K562 (cell line): ENCODE measurements around the gene MICU2. TPM values are rescaled to one million over a fixed set of nuclear protein-coding genes. Genes with fewer than 3 reads are reported as not detected.

Experiments used
- ATAC-seq: fragments of 200-7000 bp; cut with Tn5 transposase; 3 replicates; pipeline ENCODE4 v1.9.1; 2020; ENCODE audit warnings: moderate library complexity
- BruUV-seq: library from RNA; stranded (reverse); fragments of 400-500 nt; replicated peaks from 2 replicates; lab custom pipeline; 2021; lab: Mats Ljungman, UMichigan
- CTCF ChIA-PET: fragments of 300-600 bp; formaldehyde crosslinking; extraction: SDS; loops from one replicate; lab custom pipeline; 2021; ENCODE audit warnings: low intra/inter-chr PET ratio; lab: Yijun Ruan, JAX
- POLR2A ChIA-PET: fragments of 300-600, 350-650 bp; sonication (Branson Sonifier 250); formaldehyde crosslinking; extraction: SDS; loops from one replicate; lab custom pipeline; 2021; ENCODE audit warnings: antibody characterized with exemption, inconsistent platforms; lab: Yijun Ruan, JAX
- DNase-seq, 4 experiments: peaks; one replicate each; pipeline versions ENCODE4 v3.0.0 to v3.0.0-alpha.2; 2011 to 2018; ENCODE audit warnings: low spot score in 3 of 4, mixed read lengths in 3 of 4; ENCODE audit errors: extremely low read depth in 1 of 4
- FAIRE-seq: peaks from 2 replicates; lab custom pipeline; 2011; peaks lifted over from hg19 to GRCh38; lab: Jason Lieb, UNC
- H2AFZ ChIP-seq: 2 replicates; pipeline ENCODE4 v1.6.0; 2011; ENCODE audit warnings: low read depth, low read length, control low read depth, inconsistent platforms
- H3K27ac ChIP-seq: fragments of 200-600 bp; 3 replicates; pipeline ENCODE4 v1.8.0; 2011; ENCODE audit warnings: low read depth, mild to moderate bottlenecking, control low read depth, inconsistent platforms, low read length, moderate library complexity, mixed read lengths; ENCODE audit errors: extremely low read depth
- H3K27me3 ChIP-seq, 2 experiments: fragments of 300-600 bp in 1 of 2; 2 replicates in 1 of 2; 3 replicates in 1 of 2; pipeline versions ENCODE4 v1.6.0 to v1.8.0; 2011; ENCODE audit warnings: inconsistent platforms in 2 of 2, low read length in 2 of 2, mild to moderate bottlenecking in 1 of 2, mixed read lengths in 1 of 2, moderate library complexity in 1 of 2; ENCODE audit not compliant: control insufficient read depth in 2 of 2, insufficient read depth in 2 of 2
- H3K36me3 ChIP-seq: fragments of 300-600 bp; 3 replicates; pipeline ENCODE4 v1.8.0; 2011; ENCODE audit warnings: mild to moderate bottlenecking, low read length, inconsistent platforms; ENCODE audit not compliant: control insufficient read depth, insufficient read depth
- H3K4me1 ChIP-seq, 2 experiments: fragments of 200-600 bp in 1 of 2; replicated peaks in 1 of 2; 2 replicates in 1 of 2; 3 replicates in 1 of 2; pipeline versions ENCODE4 v1.5.1 to v1.8.0; 2011; ENCODE audit warnings: inconsistent platforms in 2 of 2, low read length in 2 of 2, mild to moderate bottlenecking in 1 of 2, mixed read lengths in 1 of 2, moderate library complexity in 1 of 2; ENCODE audit not compliant: control insufficient read depth in 2 of 2, insufficient read depth in 2 of 2
- H3K4me2 ChIP-seq: 2 replicates; pipeline ENCODE4 v1.6.1; 2011; ENCODE audit warnings: low read length, control low read depth, inconsistent platforms, mixed read lengths; ENCODE audit not compliant: insufficient read depth
- H3K4me3 ChIP-seq: fragments of 200-600 bp; sonication (generic), shearing (Covaris generic); 2 replicates; pipeline ENCODE4 v1.5.1; 2016; ENCODE audit warnings: control low read depth, inconsistent platforms
- H3K79me2 ChIP-seq: fragments of 200-600 bp; 3 replicates; pipeline ENCODE4 v1.8.0; 2011; ENCODE audit warnings: low read length, inconsistent platforms; ENCODE audit not compliant: control insufficient read depth, insufficient read depth
- H3K9ac ChIP-seq, 2 experiments: 2 replicates each; pipeline versions ENCODE4 v1.6.0 to v1.6.1; 2011; ENCODE audit warnings: low read depth in 2 of 2, low read length in 2 of 2, control low read depth in 1 of 2, inconsistent platforms in 1 of 2, mild to moderate bottlenecking in 1 of 2, mixed read lengths in 1 of 2; ENCODE audit not compliant: insufficient read depth in 1 of 2
- H3K9me1 ChIP-seq: one replicate; pipeline ENCODE4 v1.6.0; 2011; ENCODE audit warnings: inconsistent platforms, mild to moderate bottlenecking, low read length, moderate library complexity; ENCODE audit not compliant: control insufficient read depth, insufficient read depth
- H3K9me3 ChIP-seq: replicated peaks from 2 replicates; pipeline ENCODE4 v1.5.1; 2011; ENCODE audit warnings: low read depth, low read length, inconsistent platforms; ENCODE audit not compliant: control insufficient read depth, insufficient read depth
- H4K20me1 ChIP-seq: replicated peaks from 2 replicates; pipeline ENCODE4 v1.6.1; 2011; ENCODE audit warnings: low read length, inconsistent platforms, mixed read lengths; ENCODE audit not compliant: control insufficient read depth, insufficient read depth
- CBX3 ChIP-seq, 2 experiments: IDR thresholded peaks; 1 replicate in 1 of 2; 2 replicates in 1 of 2; pipeline ENCODE4 v1.6.1; 2012; ENCODE audit warnings: inconsistent platforms in 2 of 2, low read length in 2 of 2, borderline replicate concordance in 1 of 2, control low read depth in 1 of 2
- CHD4 ChIP-seq: fragments of 200-600 bp; sonication (generic); IDR thresholded peaks from 3 replicates; pipeline ENCODE4 v1.6.1; 2012; ENCODE audit warnings: low read depth, mild to moderate bottlenecking, mixed read lengths, low read length, inconsistent platforms; ENCODE audit not compliant: insufficient read depth, insufficient replicate concordance, poor library complexity, severe bottlenecking
- ETV1 ChIP-seq: fragments of 450-650 bp; conservative IDR thresholded peaks from 2 replicates; pipeline ENCODE4 v1.6.1; 2016; ENCODE audit warnings: missing genetic modification characterization, control low read depth, low read depth, missing compliant biosample characterization
- HDAC3 ChIP-seq: fragments of 450-650 bp; IDR thresholded peaks from 2 replicates; pipeline ENCODE4 v1.6.1; 2018; ENCODE audit warnings: borderline replicate concordance, mild to moderate bottlenecking, moderate library complexity; ENCODE audit not compliant: partially characterized antibody
- NFYB ChIP-seq: IDR thresholded peaks from 2 replicates; pipeline ENCODE4 v1.6.1; 2011; ENCODE audit warnings: mild to moderate bottlenecking, moderate library complexity; ENCODE audit not compliant: insufficient read length; ENCODE audit errors: extremely low read depth
- RCOR1 ChIP-seq, 2 experiments: IDR thresholded peaks; 2 replicates each; pipeline ENCODE4 v1.6.1; 2012; ENCODE audit warnings: low read depth in 2 of 2, low read length in 2 of 2, borderline replicate concordance in 1 of 2, improper control_type of control experiment in 1 of 2
- RUNX1 ChIP-seq: sonication (generic); IDR thresholded peaks from 2 replicates; pipeline ENCODE4 v1.6.1; 2016; ENCODE audit warnings: antibody characterized with exemption, low read depth
- SP1 ChIP-seq: sonication (generic); formaldehyde crosslinking; IDR thresholded peaks from 2 replicates; pipeline ENCODE4 v1.8.1; 2022; ENCODE audit warnings: mild to moderate bottlenecking, missing genetic modification reagents
- SREBF2 ChIP-seq: sonication (generic); formaldehyde crosslinking; IDR thresholded peaks from 2 replicates; pipeline ENCODE4 v1.4.0; 2020; ENCODE audit warnings: mild to moderate bottlenecking, missing genetic modification reagents
- TAF1 ChIP-seq: IDR thresholded peaks from 2 replicates; pipeline ENCODE4 v1.6.1; 2011; ENCODE audit warnings: mild to moderate bottlenecking, low read length, moderate library complexity; ENCODE audit not compliant: insufficient read depth, control insufficient read depth, severe bottlenecking; ENCODE audit errors: extremely low read depth
- TRIM24 ChIP-seq, 2 experiments: fragments of 450-650 bp; IDR thresholded peaks; 2 replicates each; pipeline ENCODE4 v1.6.1; 2016
- ZNF384 ChIP-seq: IDR thresholded peaks from 2 replicates; pipeline ENCODE4 v1.6.1; 2012; ENCODE audit warnings: low read depth, low read length, improper control_type of control experiment
- WGBS: fragments of 100-300 bp; shearing (Covaris generic); methylation state at CpG from one replicate; pipeline ENCODE4 v1.1.6; 2016; ENCODE audit warnings: low coverage, mixed read lengths; ENCODE audit not compliant: insufficient coverage; ENCODE audit errors: missing lambda C conversion rate; 5-methylcytosine and 5-hydroxymethylcytosine counted together
- in situ Hi-C: fragments of 300-500 bp; cut with MboI; formaldehyde crosslinking; loops from 4 replicates; pipeline ENCODE4 v1.15.0; 2018; ENCODE audit warnings: inconsistent platforms, mixed read lengths
- intact Hi-C: fragments of 100-400 bp; cut with micrococcal nuclease; formaldehyde crosslinking; loops from 2 replicates; pipeline ENCODE4 v1.14.2; 2022
- polyA plus RNA-seq, 8 experiments: library from polyadenylated mRNA; depleted of rRNA in 4 of 8; stranded (reverse) in 5 of 8; unstranded in 3 of 8; fragments of >200 nt; fragmentation: Nextera tagmentation in 2 of 8; fragmentation: Illumina TruSeq in 1 of 8; extraction: Ambion mirVana in 2 of 8; extraction: Trizol in 1 of 8; gene quantifications; 2 replicates each; pipeline versions ENCODE4 v1.2.1 to v1.2.3, GENCODE V29; 2011 to 2014; ENCODE audit warnings: inconsistent platforms in 1 of 8, missing spikeins in 1 of 8
- total RNA-seq, 7 experiments: library from RNA; depleted of rRNA in 6 of 7; stranded (reverse); fragments of >200 nt in 6 of 7; fragmentation: Illumina TruSeq in 2 of 7; extraction: Trizol in 2 of 7; gene quantifications; 2 replicates each; pipeline versions ENCODE4 v1.2.1 to v1.2.3, GENCODE V29; 2011 to 2021; ENCODE audit warnings: low replicate concordance in 1 of 7

The MICU2 gene
- total and polyA plus RNA-seq, 9 of the 15 experiments (the other 6 are each of a cell fraction or from before 2014, with no cell fraction given) = 9.1 to 41.8 (median 33.4) TPM

DNA sequence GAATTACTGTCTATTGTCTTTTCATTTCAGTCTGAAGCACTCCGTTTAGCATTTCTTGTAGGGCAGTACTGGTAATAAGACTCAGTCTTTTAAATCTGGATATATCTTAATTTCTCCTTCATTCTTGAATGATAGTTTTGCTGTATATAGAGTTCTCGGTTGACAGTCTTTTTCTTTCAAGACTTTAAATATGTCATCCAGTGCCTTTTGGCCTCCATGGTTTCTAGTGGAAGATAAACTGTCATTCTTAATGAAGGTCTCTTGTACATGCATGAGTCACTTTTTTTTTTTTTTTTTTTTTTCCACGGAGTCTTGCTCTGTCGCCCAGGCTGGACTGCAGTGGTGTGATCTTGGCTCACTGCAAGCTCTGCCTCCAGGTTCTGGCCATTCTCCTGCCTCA, 117.6 kb downstream of the MICU2 start:
- WGBS = 82% methylated on average over 2 of the region's 4 CpGs
- in situ Hi-C loops = loop anchor here (10.0 to 25.0 kb wide), 2 partner anchors 542 to 1301 kb away; no protein-coding TSS in a partner anchor
- POLR2A ChIA-PET = no interaction called here

GRCh38 chr13:21483748-21484147, 120.2 kb downstream of the MICU2 start:
- FAIRE-seq = no peak
- ChIA-PET CTCF (no interaction called here), POLR2A (no interaction called here)
- Histone ChIP-seq H3K9me3 (no peaks in the 10 kb centered on the region), H3K27ac (no peak overlapping the region), H3K9me1 (no peaks in the 10 kb centered on the region), H4K20me1 (no peaks in the 10 kb centered on the region), H3K4me3 (no peak overlapping the region), H3K9ac (no peak overlapping the region), H3K79me2 (no peaks in the 10 kb centered on the region), H3K27me3 (no peaks in the 10 kb centered on the region), H3K4me1 (no peaks in the 10 kb centered on the region), H3K4me2 (no peak overlapping the region), H3K36me3 (no peaks in the 10 kb centered on the region), H2AFZ (no peak overlapping the region)
- no TSS peak for BruUV-seq
- DNase-seq = no peak
- 46% methylated on average over 8 of the region's 24 CpGs for WGBS
- ATAC-seq = no peak
- in situ Hi-C loops = loop anchor here (10.0 to 25.0 kb wide), 2 partner anchors 539 to 1304 kb away; no protein-coding TSS in a partner anchor
- intact Hi-C loops = no loop called here
- no peak for TF ChIP-seq NFYB
- no peak for TF ChIP-seq SP1 (CRISPR knock-in tag)
- no peak for TF ChIP-seq CHD4

More for the DNA sequence above, 117.6 kb downstream of the MICU2 start:
- H3K27me3 ChIP-seq = no peaks in the 10 kb centered on the region
- no TSS peak for BruUV-seq
- H3K4me1 ChIP-seq = no peaks in the 10 kb centered on the region
- DNase-seq (no peak), ATAC-seq (no peak)
- H4K20me1 ChIP-seq = no peaks in the 10 kb centered on the region
- intact Hi-C loops = no loop called here
- H3K4me2 ChIP-seq = no peak overlapping the region
- no peaks in the 10 kb centered on the region for H3K9me3 ChIP-seq
- H3K9me1 ChIP-seq = no peaks in the 10 kb centered on the region
- H3K79me2 ChIP-seq = no peaks in the 10 kb centered on the region
- no peak overlapping the region for H3K9ac ChIP-seq
- 0 out of 3 replicates have a peak, but pooled peaks cover 4% of the 10 kb centered on the region for H3K36me3 ChIP-seq
- TF ChIP-seq TRIM24 (IDR thresholded peaks at IDR 0.05) = 0 out of 4 replicates have a peak, but pooled peaks of 1 of the 2 experiments have one; percentile 32
- 0 out of 2 replicates have a peak, but pooled peaks have one; percentile 49 for TF ChIP-seq ZNF384
- no peak for TF ChIP-seq HDAC3
- TF ChIP-seq TAF1 = no peak
- no peak for TF ChIP-seq RUNX1
- no peak for TF ChIP-seq ETV1
- TF ChIP-seq SREBF2 = no peak
- TF ChIP-seq RCOR1 (IDR thresholded peaks at IDR 0.05; ENCODE audit: borderline replicate concordance in 1 of 2, low read depth in 2 of 2, low read length in 2 of 2) = no peak
- peak in 1 of 2 experiments; percentile 39; a peak in 1 of 3 replicates for TF ChIP-seq CBX3 (IDR thresholded peaks at IDR 0.05; ENCODE audit: borderline replicate concordance in 1 of 2, low read length in 2 of 2)
- TF ChIP-seq, all 486 proteins: peak for 3
- no peak overlapping the region for H3K4me3 ChIP-seq
- CTCF ChIA-PET = interaction anchor here (0.6 kb wide), 1 partner anchor 194 kb away, joined by 4 read pairs; no protein-coding TSS in a partner anchor
- no peak for FAIRE-seq
- H3K27ac ChIP-seq = no peak overlapping the region
- no peak overlapping the region for H2AFZ ChIP-seq
